K562 (cell line): ENCODE measurements around the gene SHANK1. TPM values are rescaled to one million over a fixed set of nuclear protein-coding genes. Genes with fewer than 3 reads are reported as not detected.
A peak's percentile ranks its signal among the peaks of the same experiment; 100 is the strongest.

ENCODE experiments used
- CBX1 ChIP-seq: sonication (generic); IDR thresholded peaks from 2 replicates; pipeline ENCODE4 v1.6.1; 2016; ENCODE audit warnings: antibody characterized with exemption, low read depth, mild to moderate bottlenecking
- E2F5 ChIP-seq: sonication (generic); formaldehyde crosslinking; IDR thresholded peaks from 2 replicates; pipeline ENCODE4 v1.8.0; 2022; ENCODE audit warnings: mild to moderate bottlenecking, missing genetic modification reagents
- FOXM1 ChIP-seq, 2 experiments: fragments of 450-650 bp in 1 of 2; sonication (generic) in 1 of 2; formaldehyde crosslinking in 1 of 2; IDR thresholded peaks; 2 replicates each; pipeline versions ENCODE4 v1.6.1 to v1.9.0; 2017 to 2022; ENCODE audit warnings: low read depth in 2 of 2, mild to moderate bottlenecking in 2 of 2, missing genetic modification reagents in 1 of 2, moderate library complexity in 1 of 2
- HEY1 ChIP-seq: fragments of 250-450 bp; sonication (Bioruptor Pico); IDR thresholded peaks from 2 replicates; pipeline ENCODE4 v1.5.0; 2020; ENCODE audit warnings: mild to moderate bottlenecking, moderate library complexity, borderline replicate concordance
- ID3 ChIP-seq, 2 experiments: fragments of 250-450 bp in 1 of 2; fragments of 450-650 bp in 1 of 2; sonication (Bioruptor Pico) in 1 of 2; IDR thresholded peaks; 2 replicates each; pipeline versions ENCODE4 v1.6.1 to v1.8.0; 2016 to 2021; ENCODE audit warnings: mild to moderate bottlenecking in 2 of 2, moderate library complexity in 2 of 2, missing compliant biosample characterization in 1 of 2, missing genetic modification characterization in 1 of 2
- KLF16 ChIP-seq: IDR thresholded peaks from 2 replicates; pipeline ENCODE4 v1.6.1; 2016; ENCODE audit warnings: antibody characterized with exemption
- LARP7 ChIP-seq: fragments of 450-650 bp; IDR thresholded peaks from 2 replicates; pipeline ENCODE4 v1.6.1; 2016
- MED1 ChIP-seq: sonication (generic); formaldehyde crosslinking; IDR thresholded peaks from 2 replicates; pipeline ENCODE4 v1.8.1; 2023; ENCODE audit warnings: missing genetic modification reagents, borderline replicate concordance
- SOX6 ChIP-seq: fragments of 450-650 bp; IDR thresholded peaks from 2 replicates; pipeline ENCODE4 v1.6.1; 2014; ENCODE audit warnings: mild to moderate bottlenecking
- TARDBP ChIP-seq: fragments of 450-650 bp; IDR thresholded peaks from 2 replicates; pipeline ENCODE4 v1.6.1; 2016
- ZNF583 ChIP-seq: fragments of 250-450 bp; sonication (Bioruptor Pico); IDR thresholded peaks from 2 replicates; pipeline ENCODE4 v1.4.0; 2020
- ZNF740 ChIP-seq, 3 experiments: fragments of 200-800 bp in 1 of 3; sonication (Bioruptor generic) in 1 of 3; sonication (generic) in 1 of 3; formaldehyde crosslinking in 1 of 3; IDR thresholded peaks; 2 replicates each; pipeline versions ENCODE4 v1.6.1 to v1.8.0; 2016 to 2022; ENCODE audit warnings: mild to moderate bottlenecking in 2 of 3, missing compliant biosample characterization in 2 of 3, missing genetic modification characterization in 2 of 3, missing genetic modification reagents in 1 of 3
- polyA plus RNA-seq, 8 experiments: library from polyadenylated mRNA; depleted of rRNA in 4 of 8; stranded (reverse) in 5 of 8; unstranded in 3 of 8; fragments of >200 nt; fragmentation: Nextera tagmentation in 2 of 8; fragmentation: Illumina TruSeq in 1 of 8; extraction: Ambion mirVana in 2 of 8; extraction: Trizol in 1 of 8; gene quantifications; 2 replicates each; pipeline versions ENCODE4 v1.2.1 to v1.2.3, GENCODE V29; 2011 to 2014; ENCODE audit warnings: inconsistent platforms in 1 of 8, missing spikeins in 1 of 8
- total RNA-seq, 7 experiments: library from RNA; depleted of rRNA in 6 of 7; stranded (reverse); fragments of >200 nt in 6 of 7; fragmentation: Illumina TruSeq in 2 of 7; extraction: Trizol in 2 of 7; gene quantifications; 2 replicates each; pipeline versions ENCODE4 v1.2.1 to v1.2.3, GENCODE V29; 2011 to 2021; ENCODE audit warnings: low replicate concordance in 1 of 7
- TF ChIP-seq, protein P1 (sequence below): fragments of 200-600 bp; sonication (generic); IDR thresholded peaks from one replicate; pipeline ENCODE4 v1.6.1; 2012; ENCODE audit warnings: mild to moderate bottlenecking, low read depth, low read length, inconsistent platforms

The SHANK1 gene
- total and polyA plus RNA-seq, 9 of the 15 experiments (the other 6 are each of a cell fraction or from before 2014, with no cell fraction given) = 0.33 to 1.3 (median 0.55) TPM; not detected in 2

- TF ChIP-seq, protein P1, sequence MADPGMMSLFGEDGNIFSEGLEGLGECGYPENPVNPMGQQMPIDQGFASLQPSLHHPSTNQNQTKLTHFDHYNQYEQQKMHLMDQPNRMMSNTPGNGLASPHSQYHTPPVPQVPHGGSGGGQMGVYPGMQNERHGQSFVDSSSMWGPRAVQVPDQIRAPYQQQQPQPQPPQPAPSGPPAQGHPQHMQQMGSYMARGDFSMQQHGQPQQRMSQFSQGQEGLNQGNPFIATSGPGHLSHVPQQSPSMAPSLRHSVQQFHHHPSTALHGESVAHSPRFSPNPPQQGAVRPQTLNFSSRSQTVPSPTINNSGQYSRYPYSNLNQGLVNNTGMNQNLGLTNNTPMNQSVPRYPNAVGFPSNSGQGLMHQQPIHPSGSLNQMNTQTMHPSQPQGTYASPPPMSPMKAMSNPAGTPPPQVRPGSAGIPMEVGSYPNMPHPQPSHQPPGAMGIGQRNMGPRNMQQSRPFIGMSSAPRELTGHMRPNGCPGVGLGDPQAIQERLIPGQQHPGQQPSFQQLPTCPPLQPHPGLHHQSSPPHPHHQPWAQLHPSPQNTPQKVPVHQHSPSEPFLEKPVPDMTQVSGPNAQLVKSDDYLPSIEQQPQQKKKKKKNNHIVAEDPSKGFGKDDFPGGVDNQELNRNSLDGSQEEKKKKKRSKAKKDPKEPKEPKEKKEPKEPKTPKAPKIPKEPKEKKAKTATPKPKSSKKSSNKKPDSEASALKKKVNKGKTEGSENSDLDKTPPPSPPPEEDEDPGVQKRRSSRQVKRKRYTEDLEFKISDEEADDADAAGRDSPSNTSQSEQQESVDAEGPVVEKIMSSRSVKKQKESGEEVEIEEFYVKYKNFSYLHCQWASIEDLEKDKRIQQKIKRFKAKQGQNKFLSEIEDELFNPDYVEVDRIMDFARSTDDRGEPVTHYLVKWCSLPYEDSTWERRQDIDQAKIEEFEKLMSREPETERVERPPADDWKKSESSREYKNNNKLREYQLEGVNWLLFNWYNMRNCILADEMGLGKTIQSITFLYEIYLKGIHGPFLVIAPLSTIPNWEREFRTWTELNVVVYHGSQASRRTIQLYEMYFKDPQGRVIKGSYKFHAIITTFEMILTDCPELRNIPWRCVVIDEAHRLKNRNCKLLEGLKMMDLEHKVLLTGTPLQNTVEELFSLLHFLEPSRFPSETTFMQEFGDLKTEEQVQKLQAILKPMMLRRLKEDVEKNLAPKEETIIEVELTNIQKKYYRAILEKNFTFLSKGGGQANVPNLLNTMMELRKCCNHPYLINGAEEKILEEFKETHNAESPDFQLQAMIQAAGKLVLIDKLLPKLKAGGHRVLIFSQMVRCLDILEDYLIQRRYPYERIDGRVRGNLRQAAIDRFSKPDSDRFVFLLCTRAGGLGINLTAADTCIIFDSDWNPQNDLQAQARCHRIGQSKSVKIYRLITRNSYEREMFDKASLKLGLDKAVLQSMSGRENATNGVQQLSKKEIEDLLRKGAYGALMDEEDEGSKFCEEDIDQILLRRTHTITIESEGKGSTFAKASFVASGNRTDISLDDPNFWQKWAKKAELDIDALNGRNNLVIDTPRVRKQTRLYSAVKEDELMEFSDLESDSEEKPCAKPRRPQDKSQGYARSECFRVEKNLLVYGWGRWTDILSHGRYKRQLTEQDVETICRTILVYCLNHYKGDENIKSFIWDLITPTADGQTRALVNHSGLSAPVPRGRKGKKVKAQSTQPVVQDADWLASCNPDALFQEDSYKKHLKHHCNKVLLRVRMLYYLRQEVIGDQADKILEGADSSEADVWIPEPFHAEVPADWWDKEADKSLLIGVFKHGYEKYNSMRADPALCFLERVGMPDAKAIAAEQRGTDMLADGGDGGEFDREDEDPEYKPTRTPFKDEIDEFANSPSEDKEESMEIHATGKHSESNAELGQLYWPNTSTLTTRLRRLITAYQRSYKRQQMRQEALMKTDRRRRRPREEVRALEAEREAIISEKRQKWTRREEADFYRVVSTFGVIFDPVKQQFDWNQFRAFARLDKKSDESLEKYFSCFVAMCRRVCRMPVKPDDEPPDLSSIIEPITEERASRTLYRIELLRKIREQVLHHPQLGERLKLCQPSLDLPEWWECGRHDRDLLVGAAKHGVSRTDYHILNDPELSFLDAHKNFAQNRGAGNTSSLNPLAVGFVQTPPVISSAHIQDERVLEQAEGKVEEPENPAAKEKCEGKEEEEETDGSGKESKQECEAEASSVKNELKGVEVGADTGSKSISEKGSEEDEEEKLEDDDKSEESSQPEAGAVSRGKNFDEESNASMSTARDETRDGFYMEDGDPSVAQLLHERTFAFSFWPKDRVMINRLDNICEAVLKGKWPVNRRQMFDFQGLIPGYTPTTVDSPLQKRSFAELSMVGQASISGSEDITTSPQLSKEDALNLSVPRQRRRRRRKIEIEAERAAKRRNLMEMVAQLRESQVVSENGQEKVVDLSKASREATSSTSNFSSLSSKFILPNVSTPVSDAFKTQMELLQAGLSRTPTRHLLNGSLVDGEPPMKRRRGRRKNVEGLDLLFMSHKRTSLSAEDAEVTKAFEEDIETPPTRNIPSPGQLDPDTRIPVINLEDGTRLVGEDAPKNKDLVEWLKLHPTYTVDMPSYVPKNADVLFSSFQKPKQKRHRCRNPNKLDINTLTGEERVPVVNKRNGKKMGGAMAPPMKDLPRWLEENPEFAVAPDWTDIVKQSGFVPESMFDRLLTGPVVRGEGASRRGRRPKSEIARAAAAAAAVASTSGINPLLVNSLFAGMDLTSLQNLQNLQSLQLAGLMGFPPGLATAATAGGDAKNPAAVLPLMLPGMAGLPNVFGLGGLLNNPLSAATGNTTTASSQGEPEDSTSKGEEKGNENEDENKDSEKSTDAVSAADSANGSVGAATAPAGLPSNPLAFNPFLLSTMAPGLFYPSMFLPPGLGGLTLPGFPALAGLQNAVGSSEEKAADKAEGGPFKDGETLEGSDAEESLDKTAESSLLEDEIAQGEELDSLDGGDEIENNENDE = no peak
- TF ChIP-seq FOXM1 (IDR thresholded peaks at IDR 0.05; ENCODE audit: low read depth) (no peak), FOXM1 (CRISPR knock-in tag; IDR thresholded peaks at IDR 0.05; ENCODE audit: low read depth) (no peak), E2F5 (CRISPR knock-in tag) (0 out of 2 replicates have a peak, but pooled peaks have one; percentile 17), SOX6 (no peak), ZNF740 (CRISPR knock-in tag; IDR thresholded peaks at IDR 0.05) (peak; percentile 98), ZNF740 (tag; IDR thresholded peaks at IDR 0.05) (peak in 1 of 2 experiments; percentile 88; a peak in 2 of 4 replicates), ID3 (CRISPR knock-in tag; IDR thresholded peaks at IDR 0.05) (no peak), ID3 (tag; IDR thresholded peaks at IDR 0.05) (no peak), TARDBP (no peak), MED1 (CRISPR knock-in tag) (no peak), KLF16 (no peak), HEY1 (CRISPR knock-in tag) (no peak), LARP7 (no peak), CBX1 (no peak), ZNF583 (CRISPR knock-in tag) (0 out of 2 replicates have a peak, but pooled peaks have one; percentile 19)
Measured at GRCh38 chr19:50723735-50724521, 4.3 kb upstream of the SHANK1 start (continued).
